H9 (cell line): ENCODE data around the gene NDUFB8. TPM values are rescaled to one million over a fixed set of nuclear protein-coding genes. Genes with fewer than 3 reads are reported as not detected.

Experiments used
- DNase-seq: peaks from one replicate; pipeline ENCODE4 v3.0.0-alpha.2; 2017
- H2AFZ ChIP-seq: one replicate; pipeline ENCODE4 v1.6.1; 2013; ENCODE audit warnings: mild to moderate bottlenecking, low read length, control low read depth, moderate library complexity
- H2AK5ac ChIP-seq: 2 replicates; pipeline ENCODE4 v1.6.1; 2013; ENCODE audit warnings: low read length, control low read depth, mixed read lengths; ENCODE audit not compliant: insufficient read length
- H2BK120ac ChIP-seq: one replicate; pipeline ENCODE4 v1.6.1; 2013; ENCODE audit warnings: low read depth, mild to moderate bottlenecking, low read length, control low read depth, inconsistent platforms; ENCODE audit not compliant: poor library complexity, severe bottlenecking
- H2BK12ac ChIP-seq: 2 replicates; pipeline ENCODE4 v1.6.1; 2013; ENCODE audit warnings: low read length, control low read depth, mixed read lengths, low read depth; ENCODE audit not compliant: insufficient read length
- H2BK15ac ChIP-seq: 2 replicates; pipeline ENCODE4 v1.6.1; 2013; ENCODE audit warnings: low read depth, low read length, control low read depth
- H2BK20ac ChIP-seq: one replicate; pipeline ENCODE4 v1.6.1; 2013; ENCODE audit warnings: low read depth, mild to moderate bottlenecking, low read length, control low read depth, inconsistent platforms; ENCODE audit not compliant: poor library complexity, severe bottlenecking
- H2BK5ac ChIP-seq: 2 replicates; pipeline ENCODE4 v1.6.1; 2013; ENCODE audit warnings: low read length, control low read depth, mixed read lengths; ENCODE audit not compliant: insufficient read length
- H3K14ac ChIP-seq: 2 replicates; pipeline ENCODE4 v1.6.1; 2013; ENCODE audit warnings: low read length, control low read depth; ENCODE audit not compliant: insufficient read depth
- H3K18ac ChIP-seq: 2 replicates; pipeline ENCODE4 v1.6.1; 2013; ENCODE audit warnings: low read depth, mild to moderate bottlenecking, mixed read lengths, low read length, control low read depth; ENCODE audit not compliant: insufficient read length
- H3K23ac ChIP-seq: 2 replicates; pipeline ENCODE4 v1.6.1; 2013; ENCODE audit warnings: low read length, control low read depth, mixed read lengths, low read depth; ENCODE audit not compliant: insufficient read length
- H3K23me2 ChIP-seq: 2 replicates; pipeline ENCODE4 v1.6.1; 2013; ENCODE audit warnings: low read depth, mild to moderate bottlenecking, mixed read lengths, low read length, control low read depth; ENCODE audit not compliant: insufficient read length, poor library complexity, severe bottlenecking
- H3K27ac ChIP-seq: 2 replicates; pipeline ENCODE4 v1.5.1; 2013; ENCODE audit warnings: low read length, control low read depth, mixed read lengths, low read depth; ENCODE audit not compliant: insufficient read length
- H3K27me3 ChIP-seq: 2 replicates; pipeline ENCODE4 v1.6.1; 2013; ENCODE audit warnings: low read length, control low read depth, inconsistent platforms; ENCODE audit not compliant: insufficient read depth
- H3K4ac ChIP-seq: 2 replicates; pipeline ENCODE4 v1.6.1; 2013; ENCODE audit warnings: low read depth, mild to moderate bottlenecking, control low read depth, inconsistent platforms, low read length, moderate library complexity
- H3K4me1 ChIP-seq: 2 replicates; pipeline ENCODE4 v1.6.1; 2013; ENCODE audit warnings: low read length, control low read depth, inconsistent platforms; ENCODE audit not compliant: insufficient read depth
- H3K4me2 ChIP-seq: 2 replicates; pipeline ENCODE4 v1.6.1; 2013; ENCODE audit warnings: low read length, control low read depth, mixed read lengths; ENCODE audit not compliant: insufficient read length, insufficient read depth
- H3K56ac ChIP-seq: 2 replicates; pipeline ENCODE4 v1.6.1; 2013; ENCODE audit warnings: low read depth, mild to moderate bottlenecking, mixed read lengths, low read length, control low read depth; ENCODE audit not compliant: insufficient read length
- H3K79me1 ChIP-seq: 2 replicates; pipeline ENCODE4 v1.6.1; 2013; ENCODE audit warnings: low read depth, mild to moderate bottlenecking, moderate library complexity, low read length, control low read depth, inconsistent platforms; ENCODE audit not compliant: insufficient read depth, poor library complexity, severe bottlenecking
- H3K79me2 ChIP-seq: 2 replicates; pipeline ENCODE4 v1.6.1; 2013; ENCODE audit warnings: low read length, control low read depth, inconsistent platforms; ENCODE audit not compliant: insufficient read depth
- H3K9ac ChIP-seq: 2 replicates; pipeline ENCODE4 v1.6.1; 2013; ENCODE audit warnings: low read length, control low read depth, mixed read lengths; ENCODE audit not compliant: insufficient read length; ENCODE audit errors: extremely low read depth
- H3K9me3 ChIP-seq: one replicate; pipeline ENCODE4 v1.6.1; 2013; ENCODE audit warnings: low read depth, low read length, inconsistent platforms; ENCODE audit not compliant: control insufficient read depth
- H3T11ph ChIP-seq: one replicate; pipeline ENCODE4 v1.6.1; 2013; ENCODE audit warnings: mild to moderate bottlenecking, low read length, control low read depth, inconsistent platforms
- H4K20me1 ChIP-seq: one replicate; pipeline ENCODE4 v1.6.1; 2013; ENCODE audit not compliant: control insufficient read depth, insufficient read length, insufficient read depth
- H4K5ac ChIP-seq: 2 replicates; pipeline ENCODE4 v1.6.1; 2013; ENCODE audit warnings: low read depth, mild to moderate bottlenecking, mixed read lengths, low read length, control low read depth; ENCODE audit not compliant: insufficient read length
- H4K8ac ChIP-seq: replicated peaks from 2 replicates; pipeline ENCODE4 v1.6.1; 2013; ENCODE audit warnings: low read length, control low read depth, mixed read lengths, low read depth; ENCODE audit not compliant: insufficient read length
- H4K91ac ChIP-seq: 2 replicates; pipeline ENCODE4 v1.6.1; 2013; ENCODE audit warnings: low read depth, mild to moderate bottlenecking, moderate library complexity, mixed read lengths, low read length, control low read depth; ENCODE audit not compliant: insufficient read length
- H3K27ac Mint-ChIP-seq, 3 experiments: 2 replicates in 2 of 3; 3 replicates in 1 of 3; pipeline ENCODE4 v1.8.0; 2020 to 2021; ENCODE audit warnings: mixed read lengths in 3 of 3, mild to moderate bottlenecking in 1 of 3, moderate library complexity in 1 of 3
- H3K27me3 Mint-ChIP-seq: 2 replicates; pipeline ENCODE4 v1.8.0; 2021; ENCODE audit warnings: low read depth, mild to moderate bottlenecking, moderate library complexity, mixed read lengths
- H3K36me3 Mint-ChIP-seq, 3 experiments: 2 replicates in 2 of 3; 3 replicates in 1 of 3; pipeline ENCODE4 v1.8.0; 2020 to 2021; ENCODE audit warnings: low read depth in 3 of 3, mixed read lengths in 3 of 3; ENCODE audit not compliant: insufficient read depth in 1 of 3
- H3K4me1 Mint-ChIP-seq, 2 experiments: 2 replicates each; pipeline ENCODE4 v1.8.0; 2020; ENCODE audit warnings: mixed read lengths in 2 of 2
- H3K4me3 Mint-ChIP-seq, 2 experiments: 2 replicates in 1 of 2; 3 replicates in 1 of 2; pipeline ENCODE4 v1.8.0; 2020 to 2021; ENCODE audit warnings: mild to moderate bottlenecking in 2 of 2, mixed read lengths in 2 of 2, moderate library complexity in 1 of 2
- H3K9me3 Mint-ChIP-seq, 2 experiments: 2 replicates in 1 of 2; 3 replicates in 1 of 2; pipeline ENCODE4 v1.8.0; 2020; ENCODE audit warnings: mild to moderate bottlenecking in 2 of 2, mixed read lengths in 2 of 2, moderate library complexity in 1 of 2
- WGBS: extraction: QIAGEN DNeasy Blood & Tissue Kit; methylation state at CpG from one replicate; pipeline ENCODE4 v1.1.7; 2013; ENCODE audit warnings: missing lambda C conversion rate, low lambda C conversion rate, mixed read lengths; ENCODE audit not compliant: insufficient read length; ENCODE audit errors: extremely low coverage; 5-methylcytosine and 5-hydroxymethylcytosine counted together
- total RNA-seq: library from RNA; stranded (reverse); gene quantifications from 2 replicates; pipeline ENCODE4 v1.2.1, GENCODE V29; 2021
- TF ChIP-seq, protein P1 (sequence below): fragments of 200-600 bp; sonication (generic); conservative IDR thresholded peaks from 3 replicates; pipeline ENCODE4 v1.8.0; 2021; ENCODE audit warnings: antibody characterized with exemption, mild to moderate bottlenecking

NDUFB8 gene
- total RNA-seq, 1 experiment from 2014 or later, result 205 TPM

DNA sequence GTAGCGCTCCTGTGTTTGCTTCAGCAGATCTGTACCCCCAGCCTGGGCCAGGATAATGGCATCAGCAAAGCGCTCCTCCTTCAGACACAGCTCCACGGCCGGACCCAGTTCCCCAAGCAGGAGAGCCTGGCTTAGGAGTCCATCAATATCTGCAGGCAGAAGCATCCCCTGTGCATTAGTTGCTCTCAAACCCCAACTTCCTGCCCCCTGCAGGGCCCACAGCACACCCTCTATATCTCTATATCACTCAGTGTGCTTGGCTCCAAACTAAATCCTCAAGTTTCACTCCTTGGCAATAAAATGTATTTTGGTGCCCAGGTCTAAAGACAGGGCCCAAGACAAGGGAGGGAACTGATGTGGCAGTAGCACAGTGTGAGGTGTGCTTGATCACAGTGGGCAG, 31.6 kb downstream of the NDUFB8 start:
- Histone ChIP-seq H2AK5ac (no peak overlapping the region), H4K91ac (no peak overlapping the region)

More for the DNA sequence above, 31.6 kb downstream of the NDUFB8 start:
- H3K36me3 Mint-ChIP-seq, result peaks cover 0 to 25% (median 0%) of the 10 kb centered on the region in 3 experiments; a peak in 3 of 7 replicates
- H3K9me3 Mint-ChIP-seq, result no peaks in the 10 kb centered on the region
- Histone ChIP-seq H3K4ac (no peak overlapping the region), H4K20me1 (no peaks in the 10 kb centered on the region), H4K8ac (no peak overlapping the region), H3K4me2 (no peak overlapping the region), H3K27me3 (no peaks in the 10 kb centered on the region), H3K79me2 (no peaks in the 10 kb centered on the region), H2AFZ (no peak overlapping the region), H3K14ac (no peak overlapping the region), H2BK12ac (no peak overlapping the region), H3K23me2 (no peaks in the 10 kb centered on the region), H2BK5ac (no peak overlapping the region), H2BK15ac (no peak overlapping the region), H2BK20ac (no peak overlapping the region), H3K23ac (no peak overlapping the region), H3T11ph (no peak overlapping the region), H3K9me3 (no peaks in the 10 kb centered on the region), H4K5ac (no peak overlapping the region), H2BK120ac (no peak overlapping the region), H3K4me1 (no peaks in the 10 kb centered on the region), H3K79me1 (no peaks in the 10 kb centered on the region), H3K27ac (no peak overlapping the region), H3K9ac (no peak overlapping the region), H3K56ac (no peak overlapping the region), H3K18ac (no peak overlapping the region)
- no CpG with 5 or more reads among the region's 4 CpGs for whole genome bisulfite sequencing
- peaks cover 90% of the 10 kb centered on the region for H3K27me3 Mint-ChIP-seq
- TF ChIP-seq, protein P1, sequence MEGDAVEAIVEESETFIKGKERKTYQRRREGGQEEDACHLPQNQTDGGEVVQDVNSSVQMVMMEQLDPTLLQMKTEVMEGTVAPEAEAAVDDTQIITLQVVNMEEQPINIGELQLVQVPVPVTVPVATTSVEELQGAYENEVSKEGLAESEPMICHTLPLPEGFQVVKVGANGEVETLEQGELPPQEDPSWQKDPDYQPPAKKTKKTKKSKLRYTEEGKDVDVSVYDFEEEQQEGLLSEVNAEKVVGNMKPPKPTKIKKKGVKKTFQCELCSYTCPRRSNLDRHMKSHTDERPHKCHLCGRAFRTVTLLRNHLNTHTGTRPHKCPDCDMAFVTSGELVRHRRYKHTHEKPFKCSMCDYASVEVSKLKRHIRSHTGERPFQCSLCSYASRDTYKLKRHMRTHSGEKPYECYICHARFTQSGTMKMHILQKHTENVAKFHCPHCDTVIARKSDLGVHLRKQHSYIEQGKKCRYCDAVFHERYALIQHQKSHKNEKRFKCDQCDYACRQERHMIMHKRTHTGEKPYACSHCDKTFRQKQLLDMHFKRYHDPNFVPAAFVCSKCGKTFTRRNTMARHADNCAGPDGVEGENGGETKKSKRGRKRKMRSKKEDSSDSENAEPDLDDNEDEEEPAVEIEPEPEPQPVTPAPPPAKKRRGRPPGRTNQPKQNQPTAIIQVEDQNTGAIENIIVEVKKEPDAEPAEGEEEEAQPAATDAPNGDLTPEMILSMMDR, result no peak
- no peak for DNase-seq
- no peak overlapping the region for H3K4me3 Mint-ChIP-seq
- no peaks in the 10 kb centered on the region for H3K4me1 Mint-ChIP-seq
- peak overlapping the region in 1 of 3 experiments; percentile 20; a peak in 1 of 7 replicates for H3K27ac Mint-ChIP-seq
